ENCODE measurements around the gene DLST.

DNA sequence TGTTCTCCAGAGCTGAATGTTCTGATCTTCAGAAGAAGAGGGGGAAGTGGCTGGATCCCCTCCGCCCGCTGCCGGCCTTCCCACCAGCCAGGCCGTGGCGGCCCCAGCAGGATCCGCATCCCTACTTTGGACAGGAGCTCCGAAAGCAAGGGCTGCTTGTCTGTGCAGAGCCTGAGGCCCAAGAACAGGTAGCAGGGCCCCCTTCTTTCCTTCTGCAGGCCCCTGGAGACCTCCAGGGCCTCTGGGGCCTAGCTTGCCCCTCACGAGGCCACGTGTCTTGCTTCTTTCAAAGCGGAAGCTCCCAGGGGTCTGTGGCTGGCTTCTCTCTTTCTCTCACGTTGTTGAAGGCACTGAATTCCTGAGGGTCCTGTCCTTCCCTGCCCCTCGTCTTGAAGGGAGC lies 60.5 kb downstream of the DLST start:
- TF ChIP-seq GATA2 (IDR thresholded peaks at IDR 0.05; ENCODE audit: low read depth, low read length) (no peak), GATA3 (IDR thresholded peaks at IDR 0.05; ENCODE audit: low read depth, low read length) (no peak)

All from SH-SY5Y (cell line).